ENCODE measurements around the gene CYP2W1.

Gene CYP2W1

DNA sequence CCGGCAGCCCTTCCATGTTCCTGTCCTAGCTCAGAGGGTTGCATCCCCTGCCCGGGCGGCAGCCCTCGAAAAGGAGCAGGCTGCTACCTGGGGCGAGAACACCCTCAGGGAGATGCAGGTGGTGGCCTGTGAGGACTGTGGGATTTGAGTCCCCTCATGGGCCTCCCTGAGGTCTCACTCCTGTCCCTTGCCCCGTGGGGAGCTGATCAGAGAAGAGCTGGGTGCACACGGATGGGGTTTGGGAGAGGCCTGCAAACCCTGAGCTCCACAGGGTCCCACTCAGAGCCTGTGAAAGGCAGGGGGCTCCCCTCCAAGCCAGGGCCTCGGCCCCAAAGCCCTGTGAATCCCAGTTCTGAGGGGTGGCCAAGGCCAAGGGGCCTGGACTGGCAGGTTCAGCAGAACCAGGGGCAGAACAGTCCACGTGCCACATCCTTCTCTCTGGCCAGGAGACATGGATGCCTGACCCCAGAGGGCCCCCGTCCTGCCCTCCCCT, 424 bp upstream of the CYP2W1 start:
- no peak for DNase-seq

DNA sequence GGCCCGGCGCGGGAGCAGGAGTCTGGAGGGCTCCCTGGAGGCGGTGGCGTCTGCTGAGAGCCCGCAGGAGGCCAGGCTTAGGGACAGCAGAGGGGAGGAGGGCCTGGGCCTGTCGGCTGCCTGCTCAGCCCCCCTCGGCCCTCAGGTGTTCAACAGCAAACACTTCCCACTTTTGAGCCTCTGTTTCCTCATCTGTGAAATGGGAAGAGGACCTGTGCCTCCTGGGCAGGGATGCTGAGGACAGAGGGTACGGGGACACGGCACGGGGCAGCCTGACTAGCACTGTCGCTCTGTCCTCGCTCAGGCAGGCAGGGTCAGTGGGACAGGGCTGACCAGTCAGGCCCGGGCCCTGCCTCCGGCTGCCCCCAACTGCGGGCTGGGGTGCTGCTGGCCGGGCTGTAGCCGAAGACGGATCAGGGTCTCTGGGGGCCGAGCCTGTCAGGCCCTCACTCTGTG, 663 bp downstream of the CYP2W1 start:
- no peak for DNase-seq

DNA sequence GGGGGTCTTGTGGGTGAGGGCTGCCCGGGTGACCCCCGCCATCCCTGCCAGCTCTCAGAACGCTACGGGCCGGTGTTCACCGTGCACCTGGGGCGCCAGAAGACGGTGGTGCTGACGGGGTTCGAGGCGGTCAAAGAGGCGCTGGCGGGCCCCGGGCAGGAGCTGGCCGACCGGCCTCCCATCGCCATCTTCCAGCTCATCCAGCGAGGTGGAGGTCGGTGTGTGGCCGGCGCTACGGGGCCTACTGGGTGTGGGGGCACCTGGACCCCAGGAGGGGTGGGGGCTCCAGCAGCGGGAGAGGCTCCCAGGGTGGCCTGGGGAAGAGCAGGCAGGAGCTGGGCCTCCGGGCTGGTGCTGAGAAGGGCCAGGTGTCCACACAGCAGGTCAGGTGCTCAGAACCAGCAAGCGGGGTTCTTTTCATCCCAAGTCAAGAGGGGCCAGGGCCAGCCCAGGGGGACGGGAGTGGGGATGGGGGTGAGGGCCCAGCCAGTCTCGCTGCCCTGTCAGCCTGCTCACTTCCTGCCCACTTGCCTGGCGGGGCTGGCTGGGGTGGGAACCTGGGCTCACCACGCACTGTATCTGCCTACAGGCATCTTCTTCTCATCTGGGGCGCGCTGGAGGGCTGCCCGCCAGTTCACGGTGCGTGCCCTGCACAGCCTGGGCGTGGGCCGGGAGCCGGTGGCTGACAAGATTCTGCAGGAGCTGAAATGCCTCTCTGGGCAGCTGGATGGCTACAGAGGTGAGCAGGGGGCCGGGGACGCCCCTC, 1.6 kb downstream of the CYP2W1 start:
- no peak for DNase-seq

DNA sequence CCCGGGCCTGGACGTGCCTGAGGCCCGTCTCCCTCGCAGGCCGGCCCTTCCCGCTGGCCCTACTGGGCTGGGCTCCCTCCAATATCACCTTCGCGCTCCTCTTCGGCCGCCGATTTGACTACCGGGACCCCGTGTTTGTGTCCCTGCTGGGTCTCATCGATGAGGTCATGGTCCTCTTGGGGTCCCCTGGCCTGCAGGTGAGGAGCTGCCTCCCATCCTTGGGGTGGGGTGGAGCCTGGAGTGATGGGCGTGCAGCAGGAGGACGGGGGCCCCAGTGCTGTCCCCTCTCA, 2.1 kb downstream of the CYP2W1 start:
- DNase-seq: no peak

DNA sequence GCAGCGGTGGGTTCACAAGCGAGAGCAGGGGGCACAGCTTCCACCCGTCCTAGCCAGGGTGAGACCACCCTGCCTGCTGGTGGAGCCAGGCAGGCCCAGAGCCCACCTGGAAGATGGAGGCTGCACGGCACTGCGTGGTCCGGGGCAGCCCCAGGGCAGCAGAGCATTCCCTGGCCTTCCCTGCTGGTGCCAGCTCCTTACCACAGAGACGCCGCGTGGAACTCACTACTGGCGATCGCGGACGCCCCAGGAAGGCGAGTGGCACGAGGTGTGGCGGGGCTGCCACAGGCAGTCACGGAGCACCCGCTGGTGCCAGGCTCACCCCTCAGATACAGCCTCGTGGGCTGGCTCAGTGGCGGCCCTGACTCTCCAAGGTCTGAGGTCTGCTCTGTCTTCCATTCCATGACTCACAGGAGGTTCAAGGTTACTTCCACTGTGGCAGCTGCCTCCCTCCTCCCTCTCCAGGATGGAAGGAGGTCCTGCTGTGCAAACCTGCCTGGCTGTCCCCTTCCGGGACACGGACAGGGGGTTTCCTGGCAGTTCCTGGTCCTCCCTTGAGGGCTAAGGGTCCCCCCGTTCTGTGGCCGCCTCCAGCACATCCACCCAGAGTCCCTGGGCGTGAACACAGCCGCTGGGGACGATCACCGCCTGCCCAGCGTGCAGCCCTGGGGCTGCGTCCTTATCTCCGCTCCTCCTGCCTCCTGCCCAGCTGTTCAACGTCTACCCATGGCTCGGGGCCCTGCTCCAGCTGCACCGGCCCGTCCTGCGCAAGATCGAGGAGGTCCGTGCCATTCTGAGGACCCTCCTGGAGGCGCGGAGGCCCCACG, 3.1 kb downstream of the CYP2W1 start:
- DNase-seq: no peak

DNA sequence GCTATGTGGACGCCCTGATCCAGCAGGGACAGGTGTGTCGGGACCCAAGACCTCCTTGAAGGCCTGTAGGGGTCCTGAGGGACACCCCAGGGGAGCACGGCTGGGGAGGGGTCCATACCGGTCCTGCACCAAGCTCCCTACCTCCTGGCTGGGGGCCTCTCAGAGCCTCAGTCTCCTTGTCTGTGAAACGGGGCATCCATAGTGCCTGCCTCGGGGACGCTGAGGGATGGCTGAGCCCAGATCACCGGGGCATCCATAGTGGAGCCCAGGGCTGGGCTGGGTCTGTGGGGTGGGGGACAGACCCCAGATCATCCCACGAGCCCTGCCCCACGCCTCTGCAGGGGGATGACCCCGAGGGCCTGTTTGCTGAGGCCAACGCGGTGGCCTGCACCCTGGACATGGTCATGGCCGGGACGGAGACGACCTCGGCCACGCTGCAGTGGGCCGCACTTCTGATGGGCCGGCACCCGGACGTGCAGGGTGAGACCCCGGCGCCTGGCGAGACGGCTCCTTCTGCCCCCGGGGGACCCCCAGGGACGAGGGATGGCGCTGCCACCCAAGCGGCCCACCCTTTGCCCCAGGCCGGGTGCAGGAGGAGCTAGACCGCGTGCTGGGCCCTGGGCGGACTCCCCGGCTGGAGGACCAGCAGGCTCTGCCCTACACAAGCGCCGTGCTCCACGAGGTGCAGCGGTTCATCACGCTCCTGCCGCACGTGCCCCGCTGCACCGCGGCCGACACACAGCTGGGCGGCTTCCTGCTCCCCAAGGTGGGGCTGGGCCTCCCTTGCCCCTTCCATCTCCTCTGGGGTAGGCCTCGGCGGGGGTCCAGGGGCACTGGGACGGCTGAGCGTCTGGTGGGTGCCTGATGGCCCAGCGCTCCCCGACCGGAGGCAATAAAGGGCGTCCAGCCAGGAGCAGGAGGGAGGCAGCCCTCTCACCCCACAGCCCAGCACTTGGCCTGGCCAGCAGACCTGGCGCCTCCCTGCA, 4.1 kb downstream of the CYP2W1 start:
- no peak for DNase-seq

DNA sequence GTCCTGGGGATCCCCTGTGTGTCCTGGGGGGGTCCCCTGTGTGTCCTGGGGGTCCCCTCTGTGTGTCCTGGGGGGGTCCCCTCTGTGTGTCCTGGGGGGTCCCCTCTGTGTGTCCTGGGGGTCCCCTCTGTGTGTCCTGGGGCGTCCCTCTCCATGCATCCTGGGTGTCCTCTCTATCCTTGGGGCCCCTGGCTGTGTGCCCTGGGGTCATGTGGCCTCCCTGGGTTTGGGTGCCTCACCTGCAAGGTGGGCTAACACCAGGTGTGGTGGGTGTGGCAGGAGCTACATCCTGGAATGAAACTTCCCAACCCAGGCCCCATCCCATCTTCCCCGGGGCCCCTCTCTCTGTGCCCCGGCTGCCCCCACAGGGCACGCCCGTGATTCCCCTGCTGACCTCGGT, 4.9 kb downstream of the CYP2W1 start:
- no peak for DNase-seq

DNA sequence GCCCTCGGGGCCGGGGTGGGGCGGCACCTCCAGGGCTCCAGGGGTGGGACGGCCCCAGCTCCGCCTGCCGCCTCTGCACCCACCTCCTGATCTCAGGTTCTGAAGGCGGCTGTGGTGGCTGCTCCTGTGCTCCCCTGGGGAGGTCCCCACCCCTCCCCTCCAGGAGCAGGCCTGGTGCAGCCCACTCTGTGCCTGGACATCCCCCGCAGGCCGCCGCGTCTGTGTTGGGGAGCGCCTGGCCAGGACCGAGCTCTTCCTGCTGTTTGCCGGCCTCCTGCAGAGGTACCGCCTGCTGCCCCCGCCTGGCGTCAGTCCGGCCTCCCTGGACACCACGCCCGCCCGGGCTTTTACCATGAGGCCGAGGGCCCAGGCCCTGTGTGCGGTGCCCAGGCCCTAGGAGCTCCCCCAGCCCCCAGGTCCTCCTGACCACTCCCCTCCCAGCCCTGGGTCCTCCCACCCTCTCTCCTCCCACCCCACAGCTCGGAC, 5.5 kb downstream of the CYP2W1 start:
- DNase-seq: no peak

DNA sequence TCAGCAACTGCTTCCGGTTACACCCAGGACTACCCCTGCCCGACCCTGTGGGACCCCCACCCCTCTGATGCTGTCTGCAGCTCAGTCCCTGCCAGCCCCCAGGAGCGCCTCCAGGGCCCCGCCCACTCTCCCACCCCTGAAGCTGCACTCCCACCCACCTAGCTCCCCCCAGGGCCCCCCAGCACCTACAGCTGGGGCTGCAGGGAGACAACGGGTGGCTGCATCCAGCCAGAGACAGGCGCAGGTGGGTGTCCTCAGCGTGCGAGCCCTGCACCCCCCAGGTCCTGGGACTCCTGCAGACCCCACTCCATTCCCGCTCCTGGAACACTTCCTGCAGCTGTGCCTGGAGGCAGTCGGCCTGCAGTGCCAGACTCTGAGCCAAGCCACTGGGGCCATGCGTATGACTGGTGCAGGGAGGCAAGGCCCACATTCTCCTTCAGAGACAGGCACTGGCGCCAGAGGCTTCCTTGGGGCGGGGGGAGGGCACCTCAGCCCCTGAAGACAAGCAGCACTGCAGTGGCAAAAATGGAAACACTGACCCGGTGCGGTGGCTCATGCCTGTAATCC, 6.1 kb downstream of the CYP2W1 start:
- DNase-seq: no peak

DNA sequence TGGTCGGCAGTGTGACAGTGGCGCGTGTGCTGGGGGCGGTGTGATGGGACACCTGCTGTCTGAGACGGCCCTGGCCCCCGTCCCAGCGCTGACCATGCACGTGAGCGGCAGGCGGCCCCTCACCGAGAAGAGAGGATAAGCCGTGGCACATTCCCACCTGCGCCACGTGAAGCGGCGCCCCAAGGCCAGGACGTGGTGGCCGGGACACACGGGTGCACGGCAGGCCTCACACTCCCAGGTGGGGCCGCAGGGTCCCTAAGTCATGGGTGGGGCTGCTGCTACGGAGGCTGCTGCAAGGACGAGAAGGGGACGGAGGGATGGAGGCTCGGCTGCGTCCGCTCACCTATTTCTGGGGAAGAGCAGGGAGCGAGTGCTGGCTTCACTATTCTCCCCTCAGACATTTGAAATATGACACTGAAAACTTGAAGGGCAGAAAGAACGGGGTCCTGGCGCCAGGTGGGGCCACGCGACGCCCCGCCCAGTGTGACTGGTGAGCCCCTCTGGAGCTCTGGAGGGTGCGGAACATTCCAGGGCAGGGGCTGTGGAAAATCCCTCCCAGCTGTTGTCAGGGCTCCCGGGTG, 7.5 kb downstream of the CYP2W1 start:
- no peak for DNase-seq

DNA sequence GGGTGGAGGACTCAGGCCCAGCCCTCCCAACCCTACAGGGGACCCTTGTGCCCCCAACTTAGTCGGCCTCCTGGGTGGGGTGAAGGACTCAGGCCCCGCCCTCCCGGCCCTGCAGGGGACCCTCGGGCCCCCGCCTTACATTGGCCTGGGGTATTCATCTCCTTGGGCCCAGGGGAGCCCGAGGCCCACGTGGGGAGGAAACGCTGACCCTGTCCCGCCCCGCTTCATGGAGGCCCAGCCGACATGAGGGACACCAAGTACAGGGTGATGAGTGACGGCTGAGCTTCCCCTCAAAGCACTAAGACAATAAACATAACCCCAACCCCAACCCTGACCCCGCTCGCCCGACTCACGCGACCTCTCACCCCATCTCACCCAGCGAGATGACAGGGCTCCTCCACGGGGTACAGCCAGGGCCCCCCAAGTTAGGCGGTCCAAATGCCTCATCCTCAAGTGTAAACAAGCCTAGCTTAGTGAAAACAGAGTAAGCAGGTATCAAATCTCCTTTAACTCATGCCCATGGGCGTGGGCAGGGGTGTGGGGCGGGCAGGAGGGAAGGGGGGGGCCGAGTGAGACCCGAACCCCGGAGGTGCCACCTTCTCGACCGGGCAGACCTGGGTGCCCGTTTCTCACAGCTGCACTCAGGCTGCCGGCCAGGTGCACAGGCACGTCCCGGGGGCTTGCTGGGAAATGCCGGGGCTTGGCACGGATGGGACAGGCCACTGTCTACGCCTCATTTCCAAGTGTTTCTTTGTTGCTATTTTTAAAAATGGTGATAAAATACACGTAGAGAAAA, 8.2 kb downstream of the CYP2W1 start:
- no peak for DNase-seq

DNA sequence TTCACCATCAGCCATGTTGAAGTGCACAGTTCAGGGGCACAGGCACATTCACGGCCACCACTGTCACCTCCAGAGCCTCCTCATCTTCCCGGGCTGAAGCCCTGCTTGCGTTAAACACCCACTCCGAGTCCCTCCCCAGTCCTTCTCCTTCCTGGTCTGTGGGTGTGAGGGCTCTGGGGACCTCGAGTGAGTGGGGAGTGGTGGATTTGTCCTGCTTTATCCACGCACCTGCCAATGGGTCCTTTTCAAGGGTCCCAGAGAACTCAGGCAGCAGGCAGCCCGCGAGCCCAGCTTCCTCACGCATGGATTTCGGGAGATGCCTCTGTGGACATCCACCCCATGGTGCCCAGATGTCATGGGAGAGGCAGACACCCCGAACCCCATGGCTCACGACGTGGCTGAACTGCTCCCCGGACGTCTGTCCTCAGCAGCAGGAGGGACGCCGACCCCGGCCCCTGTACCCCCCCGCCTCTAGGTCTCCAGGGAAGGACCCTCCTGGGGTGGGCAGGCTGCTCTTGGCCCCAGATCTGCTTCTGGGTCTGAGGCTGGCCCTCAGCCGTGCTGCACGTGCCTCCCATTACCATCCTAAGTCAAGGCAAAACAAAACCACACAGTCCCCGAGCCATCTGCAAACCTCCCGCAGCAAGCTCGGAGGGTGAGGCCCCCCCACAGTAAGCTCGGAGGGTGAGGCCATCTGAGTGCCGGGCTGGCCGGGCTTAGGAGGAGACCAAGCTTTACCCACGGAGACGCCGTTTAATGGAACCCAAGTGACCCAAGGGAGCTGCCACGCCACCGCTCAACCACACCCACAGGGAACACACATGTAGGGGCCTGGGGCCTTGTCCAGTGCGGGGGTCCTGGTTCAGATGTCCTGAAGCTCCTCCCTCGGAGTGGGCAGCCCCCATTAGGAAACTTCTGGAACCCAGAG, 9.0 kb downstream of the CYP2W1 start:
- DNase-seq: no peak

DNA sequence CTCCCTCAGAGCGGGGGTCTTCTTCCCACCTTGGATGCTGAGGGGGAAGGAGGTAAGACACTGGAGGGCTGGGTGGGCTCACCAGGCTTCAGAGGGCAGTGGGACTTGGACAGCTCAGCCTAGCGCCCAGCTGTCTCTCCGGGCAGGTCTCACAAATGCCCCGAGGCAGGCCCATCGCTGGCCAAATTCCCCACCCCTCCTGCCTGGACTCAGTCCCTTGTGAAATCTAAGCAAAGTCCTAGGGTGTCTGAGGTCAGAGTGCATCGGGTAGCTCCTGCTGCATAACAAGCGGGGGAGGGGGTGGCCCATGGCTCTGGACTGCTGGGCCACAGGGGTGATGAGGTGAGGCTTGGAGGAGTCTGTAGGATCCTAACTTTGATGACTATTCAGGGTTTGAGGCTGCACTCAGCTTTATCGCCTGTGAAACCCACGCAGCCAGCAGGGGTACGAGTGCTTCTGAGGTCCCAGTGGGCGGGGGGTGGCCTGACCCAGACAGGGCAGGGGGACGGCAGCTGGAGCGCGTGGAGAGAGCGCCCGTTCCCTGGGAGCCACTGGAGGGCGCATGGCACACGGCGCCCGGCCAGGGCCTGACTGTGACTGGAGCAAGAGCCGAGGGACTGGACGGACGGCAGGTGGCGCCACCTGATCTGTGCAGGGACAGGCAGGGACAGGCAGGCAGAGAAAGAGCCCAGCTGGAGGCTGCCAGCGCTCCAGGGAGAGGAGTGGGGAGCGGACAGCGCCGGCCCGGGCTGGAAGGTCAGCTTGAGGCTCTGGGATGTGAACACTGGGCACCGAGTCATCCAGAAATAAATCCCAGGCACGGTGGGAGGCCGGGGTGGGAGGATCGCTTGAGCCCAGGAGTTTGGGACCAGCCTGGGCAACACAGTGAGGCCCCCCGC, 10.0 kb downstream of the CYP2W1 start:
- DNase-seq: peak; percentile 91

DNA sequence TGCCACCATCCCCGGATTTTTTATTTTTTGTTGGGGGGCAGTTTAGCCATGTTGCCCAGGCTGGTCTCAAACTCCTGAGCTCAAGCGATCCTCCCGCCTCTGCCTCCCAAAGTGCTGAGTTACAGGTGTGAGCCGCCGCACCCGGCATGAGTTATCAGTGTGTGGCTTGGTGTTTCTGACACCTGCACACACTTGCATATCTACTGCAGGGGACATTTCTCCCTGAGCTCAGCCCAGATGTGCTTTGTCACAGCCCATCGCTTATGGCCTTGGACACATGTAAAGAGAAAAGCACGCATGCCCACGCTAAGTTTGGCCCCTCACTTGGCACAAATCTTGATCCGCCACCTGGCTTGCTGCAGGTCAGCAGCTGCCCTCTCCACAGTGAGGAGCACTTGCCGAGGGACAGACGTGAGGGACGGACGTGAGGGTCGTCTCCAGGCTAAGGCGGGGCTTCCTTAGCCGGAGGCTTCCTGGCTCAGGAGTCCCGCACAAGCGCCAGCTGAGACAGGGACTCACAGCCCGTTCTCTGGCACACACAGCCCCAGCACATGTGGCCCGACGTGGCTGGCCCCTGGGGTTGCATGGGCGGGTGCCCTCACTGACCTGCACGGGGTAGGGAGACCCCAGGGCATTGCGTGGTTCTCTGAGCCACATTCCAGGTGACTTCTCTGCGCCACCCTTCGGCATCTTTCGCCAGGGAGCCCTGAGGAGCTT, 11.8 kb downstream of the CYP2W1 start:
- no peak for DNase-seq

DNA sequence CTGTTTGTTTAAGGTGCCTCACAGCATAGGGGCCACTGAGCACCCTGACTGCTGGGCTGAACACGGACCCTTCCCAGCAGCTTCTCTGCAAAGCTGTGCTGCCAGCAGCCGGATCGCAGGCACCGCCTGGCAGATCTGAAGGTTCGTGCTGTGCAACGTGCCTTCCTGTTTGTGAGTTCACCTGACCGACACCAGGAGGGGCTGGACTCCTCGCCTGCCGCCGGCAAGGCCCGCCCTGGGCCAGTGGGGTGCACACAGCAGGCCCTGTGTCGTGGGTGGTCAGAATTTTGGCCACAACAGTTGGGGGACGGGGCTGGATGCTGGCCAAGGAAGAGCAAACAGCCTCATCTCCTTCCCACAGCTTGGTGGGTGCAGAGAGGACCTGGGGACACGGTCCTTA, 12.6 kb downstream of the CYP2W1 start:
- DNase-seq: no peak

DNA sequence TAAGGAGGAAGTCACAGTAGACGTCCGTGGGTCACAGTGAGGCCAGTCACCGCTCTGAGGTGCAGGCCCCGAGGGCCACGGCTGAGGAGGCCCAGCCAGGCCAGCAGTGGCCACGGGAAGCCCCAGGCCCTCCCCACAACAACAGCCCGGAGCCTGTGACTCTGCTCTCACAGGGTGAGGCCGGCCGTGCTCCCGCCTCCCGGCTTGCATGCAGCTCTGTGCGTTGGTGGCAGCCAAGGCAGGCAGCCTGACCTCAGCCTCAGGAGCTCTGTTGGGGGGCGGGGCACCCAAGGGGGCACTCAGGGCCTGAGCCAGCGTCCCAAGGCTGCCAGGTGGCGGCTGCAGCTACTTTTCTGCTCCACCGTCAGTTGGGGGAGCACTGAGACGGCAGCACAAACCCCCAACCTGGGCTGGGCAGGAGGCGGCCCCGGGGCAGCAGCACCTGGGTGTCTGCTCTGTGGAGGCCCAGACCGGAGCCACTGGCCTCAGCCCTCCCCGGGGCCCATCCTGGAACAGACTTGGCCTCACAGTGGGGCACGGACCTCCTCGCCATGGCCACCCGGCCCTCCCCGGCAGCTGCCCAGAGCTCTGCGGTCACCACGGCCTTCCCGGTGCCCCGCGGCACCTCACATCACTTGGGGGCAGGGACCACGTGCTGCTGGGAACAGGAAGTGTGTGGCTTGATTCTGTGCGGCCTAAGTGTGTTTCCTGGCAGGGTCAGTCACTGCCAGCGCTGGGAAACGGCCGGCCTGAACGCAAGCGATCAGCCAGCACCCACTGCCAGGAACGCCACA, 13.3 kb downstream of the CYP2W1 start:
- no peak for DNase-seq

Data from NCI-H1105 (cell line).